Tibial nerve (tissue), 4 donors: ENCODE data around the gene NIPAL3. TPM values are rescaled to one million over a fixed set of nuclear protein-coding genes. Genes with fewer than 3 reads are reported as not detected.
"Not testable (repeated sequence)": the region's sequence is repeated elsewhere in the genome, so short reads cannot be mapped to it uniquely, and the experiment has no call there.

Experiments used
- DNase-seq, 2 donors: peaks; one replicate each; pipeline ENCODE4 v3.0.0-alpha.2; 2019; ENCODE audit warnings: low spot score in 2 of 2
- H3K27ac ChIP-seq, 4 donors: fragments of 200-600 bp; sonication (generic) in 3 of 4; one replicate each; pipeline ENCODE4 v1.5.1; 2017 to 2019; ENCODE audit warnings: mild to moderate bottlenecking in 1 of 4
- H3K27me3 ChIP-seq, 2 donors: fragments of 200-600 bp; sonication (generic) in 1 of 2; one replicate each; pipeline versions ENCODE4 v1.5.1 to v1.6.0; 2017 to 2019
- H3K36me3 ChIP-seq, 3 donors: fragments of 200-600 bp; sonication (generic); one replicate each; pipeline ENCODE4 v1.5.1; 2018 to 2019
- H3K4me1 ChIP-seq, 4 donors: fragments of 200-600 bp; sonication (generic) in 3 of 4; one replicate each; pipeline ENCODE4 v1.5.1; 2017 to 2019
- H3K4me3 ChIP-seq, 4 donors: fragments of 200-600 bp; sonication (generic) in 3 of 4; one replicate each; pipeline ENCODE4 v1.5.1; 2017 to 2019; ENCODE audit warnings: mild to moderate bottlenecking in 1 of 4, moderate library complexity in 1 of 4
- H3K9me3 ChIP-seq, 4 donors: fragments of 200-600 bp; sonication (generic) in 3 of 4; one replicate each; pipeline ENCODE4 v1.5.1; 2017 to 2019
- EP300 ChIP-seq, 2 donors: sonication (generic); formaldehyde crosslinking; IDR thresholded peaks; one replicate each; pipeline ENCODE4 v1.6.1; 2017; ENCODE audit warnings: antibody characterized with exemption in 2 of 2, mild to moderate bottlenecking in 1 of 2
- POLR2A ChIP-seq, 2 donors: fragments of 450-650 bp; IDR thresholded peaks; one replicate each; pipeline ENCODE4 v1.6.1; 2017; ENCODE audit warnings: antibody characterized with exemption in 2 of 2, mild to moderate bottlenecking in 2 of 2, moderate library complexity in 2 of 2
- WGBS, 2 donors: methylation state at CpG; one replicate each; pipeline ENCODE4 v1.1.5; 2018; 5-methylcytosine and 5-hydroxymethylcytosine counted together
- total RNA-seq, 4 donors: library from RNA; depleted of rRNA; stranded (reverse); fragments of >200 nt; gene quantifications; one replicate each; pipeline ENCODE4 v1.1.0, GENCODE V29; 2016
- TF ChIP-seq, protein P1 (sequence below), 5 experiments: fragments of 200-600 bp in 3 of 5; fragments of 450-650 bp in 2 of 5; sonication (generic) in 3 of 5; IDR thresholded peaks; one replicate each; pipeline ENCODE4 v1.5.1; 2016 to 2019; ENCODE audit warnings: antibody characterized with exemption in 5 of 5, mild to moderate bottlenecking in 3 of 5, moderate library complexity in 2 of 5

The NIPAL3 gene
- total RNA-seq, 4 donors from 2014 or later, result 16.5 to 41.1 (median 30.1) TPM

DNA sequence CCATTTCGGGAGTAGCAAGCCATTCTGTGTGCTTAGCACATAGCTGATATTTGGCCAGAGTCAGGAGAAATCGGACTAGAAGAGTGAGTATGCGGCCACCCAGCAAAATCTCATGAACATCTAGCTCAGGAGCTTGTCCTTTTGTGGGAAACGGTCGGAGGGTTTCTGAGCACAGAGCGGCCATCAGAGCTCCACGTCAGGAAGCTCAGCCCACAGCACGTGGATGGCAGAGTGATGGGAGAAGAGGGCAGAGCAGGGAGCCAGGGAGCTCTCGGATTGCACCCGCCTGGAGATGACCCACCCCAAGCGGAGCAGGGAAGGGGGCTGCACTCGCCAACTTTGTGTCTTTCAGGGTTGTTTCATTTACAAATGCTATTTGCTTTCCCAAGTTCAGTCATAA lies 100.9 kb downstream of the NIPAL3 start:
- Histone ChIP-seq H3K9me3 (no peaks in the 10 kb centered on the region), H3K36me3 (peaks cover 0 to 12% (median 0%) of the 10 kb centered on the region in 3 donors), H3K27me3 (no peaks in the 10 kb centered on the region), H3K4me1 (no peaks in the 10 kb centered on the region), H3K4me3 (no peak overlapping the region), H3K27ac (no peak overlapping the region)
- WGBS, 2 donors, result 72 to 75% methylated on average over 12 of the region's 12 CpGs
- TF ChIP-seq, protein P1, sequence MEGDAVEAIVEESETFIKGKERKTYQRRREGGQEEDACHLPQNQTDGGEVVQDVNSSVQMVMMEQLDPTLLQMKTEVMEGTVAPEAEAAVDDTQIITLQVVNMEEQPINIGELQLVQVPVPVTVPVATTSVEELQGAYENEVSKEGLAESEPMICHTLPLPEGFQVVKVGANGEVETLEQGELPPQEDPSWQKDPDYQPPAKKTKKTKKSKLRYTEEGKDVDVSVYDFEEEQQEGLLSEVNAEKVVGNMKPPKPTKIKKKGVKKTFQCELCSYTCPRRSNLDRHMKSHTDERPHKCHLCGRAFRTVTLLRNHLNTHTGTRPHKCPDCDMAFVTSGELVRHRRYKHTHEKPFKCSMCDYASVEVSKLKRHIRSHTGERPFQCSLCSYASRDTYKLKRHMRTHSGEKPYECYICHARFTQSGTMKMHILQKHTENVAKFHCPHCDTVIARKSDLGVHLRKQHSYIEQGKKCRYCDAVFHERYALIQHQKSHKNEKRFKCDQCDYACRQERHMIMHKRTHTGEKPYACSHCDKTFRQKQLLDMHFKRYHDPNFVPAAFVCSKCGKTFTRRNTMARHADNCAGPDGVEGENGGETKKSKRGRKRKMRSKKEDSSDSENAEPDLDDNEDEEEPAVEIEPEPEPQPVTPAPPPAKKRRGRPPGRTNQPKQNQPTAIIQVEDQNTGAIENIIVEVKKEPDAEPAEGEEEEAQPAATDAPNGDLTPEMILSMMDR (IDR thresholded peaks at IDR 0.05), result no peak
- TF ChIP-seq EP300 (IDR thresholded peaks at IDR 0.05) (no peak), POLR2A (IDR thresholded peaks at IDR 0.05) (no peak)
- DNase-seq, result no peak

- H3K36me3 ChIP-seq, result peaks cover 0 to 12% (median 0%) of the 10 kb centered on the region in 3 donors
- no peak overlapping the region for H3K27ac ChIP-seq
- no peaks in the 10 kb centered on the region for H3K9me3 ChIP-seq
- no peak for DNase-seq
- WGBS, 2 donors, result 94 to 96% methylated on average over 4 of the region's 4 CpGs
- no peaks in the 10 kb centered on the region for H3K27me3 ChIP-seq
- no peak overlapping the region for H3K4me3 ChIP-seq
- no peaks in the 10 kb centered on the region for H3K4me1 ChIP-seq
- TF ChIP-seq, protein P1 (IDR thresholded peaks at IDR 0.05), result no peak
- no peak for TF ChIP-seq POLR2A (IDR thresholded peaks at IDR 0.05)
- no peak for TF ChIP-seq EP300 (IDR thresholded peaks at IDR 0.05)
These were observed 102.3 kb downstream of the NIPAL3 start for GRCh38 chr1:24517898-24518297.

DNA sequence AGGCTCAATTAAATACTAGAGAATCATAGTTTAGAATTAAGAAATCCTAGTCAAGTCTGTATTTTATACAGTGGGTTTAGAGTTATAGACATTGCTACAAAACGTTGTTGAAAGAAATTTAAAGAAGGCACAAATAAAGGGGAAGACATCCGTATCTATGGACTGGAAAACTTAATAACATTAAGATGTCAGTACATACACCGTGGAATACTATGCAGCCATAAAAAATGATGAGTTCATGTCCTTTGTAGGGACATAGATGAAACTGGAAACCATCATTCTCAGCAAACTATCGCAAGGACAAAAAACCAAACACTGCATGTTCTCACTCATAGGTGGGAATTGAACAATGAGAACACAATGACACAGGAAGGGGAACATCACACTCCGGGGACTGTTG lies 104.7 kb downstream of the NIPAL3 start:
- not testable (repeated sequence) for H3K4me1 ChIP-seq, DNase-seq, H3K9me3 ChIP-seq, H3K27ac ChIP-seq, H3K4me3 ChIP-seq, H3K27me3 ChIP-seq
- 92 to 97% methylated on average over 5 of the region's 5 CpGs for WGBS, 2 donors
- H3K36me3 ChIP-seq, result peaks cover 0 to 15% (median 0%) of the 10 kb centered on the region in 3 donors

Other genes starting within 250 kb of the NIPAL3 start
- gene IFNLR1, start 228.5 kb upstream of the NIPAL3 start, total RNA-seq, result 1 to 10 TPM in 2 of 4 donors, not detected in 2; 1.3 to 1.5 TPM
- gene GRHL3, start 96.4 kb upstream of the NIPAL3 start, total RNA-seq, result not detected
- gene STPG1, start 2.0 kb upstream of the NIPAL3 start, total RNA-seq, result 1 to 10 TPM; 1.5 to 5.7 (median 3.0) TPM
- gene RCAN3, start 87.0 kb downstream of the NIPAL3 start, total RNA-seq, result 10 to 100 TPM in 2 of 4 donors, 1 to 10 TPM in 2; 6.0 to 22.8 (median 10.8) TPM
- gene NCMAP, start 140.3 kb downstream of the NIPAL3 start, total RNA-seq, result 100 to 1,000 TPM in 3 of 4 donors, 10 to 100 TPM in 1; 49.2 to 191 (median 141) TPM
- 100 to 1,000 TPM; 106 to 164 (median 152) TPM for gene SRRM1, start 227.5 kb downstream of the NIPAL3 start, total RNA-seq